KMS-11 (cell line): Measurements from ENCODE around the gene GLTPD2.

ENCODE experiments used
- H2AFZ ChIP-seq: fragments of 200-600 bp; sonication (generic); 2 replicates; pipeline ENCODE4 v1.6.1; 2016; ENCODE audit warnings: antibody characterized with exemption, mixed run types, low read depth
- H3K27ac ChIP-seq: fragments of 200-600 bp; sonication (generic); 2 replicates; pipeline ENCODE4 v1.6.1; 2016; ENCODE audit warnings: mild to moderate bottlenecking, mixed run types
- H3K27me3 ChIP-seq: fragments of 200-600 bp; sonication (generic); 2 replicates; pipeline ENCODE4 v1.6.1; 2017; ENCODE audit warnings: mild to moderate bottlenecking, low read depth, mixed run types, moderate library complexity; ENCODE audit not compliant: insufficient read depth
- H3K36me3 ChIP-seq: fragments of 200-600 bp; sonication (generic); 2 replicates; pipeline ENCODE4 v1.6.1; 2017; ENCODE audit warnings: mild to moderate bottlenecking, mixed run types; ENCODE audit not compliant: insufficient read depth
- H3K4me1 ChIP-seq: fragments of 200-600 bp; sonication (generic); 2 replicates; pipeline ENCODE4 v1.6.1; 2016; ENCODE audit warnings: mild to moderate bottlenecking, low read depth, mixed run types; ENCODE audit not compliant: poor library complexity, severe bottlenecking
- H3K4me2 ChIP-seq: fragments of 200-600 bp; sonication (generic); 2 replicates; pipeline ENCODE4 v1.7.0; 2016; ENCODE audit warnings: mild to moderate bottlenecking, mixed run types
- H3K4me3 ChIP-seq: fragments of 200-600 bp; sonication (generic); IDR thresholded peaks from 2 replicates; pipeline ENCODE4 v1.6.1; 2017; ENCODE audit warnings: low read depth, low read length, mixed read lengths; ENCODE audit not compliant: insufficient read depth
- H3K79me2 ChIP-seq: fragments of 200-600 bp; sonication (generic); 2 replicates; pipeline ENCODE4 v1.6.1; 2016; ENCODE audit warnings: low read depth, mixed run types; ENCODE audit not compliant: insufficient read depth
- H3K9ac ChIP-seq: fragments of 200-600 bp; sonication (generic); 2 replicates; pipeline ENCODE4 v1.6.1; 2016; ENCODE audit warnings: mild to moderate bottlenecking, mixed run types
- H4K20me1 ChIP-seq: fragments of 200-600 bp; sonication (generic); 2 replicates; pipeline ENCODE4 v1.6.1; 2016; ENCODE audit warnings: mild to moderate bottlenecking, mixed run types; ENCODE audit not compliant: insufficient read depth
- TF ChIP-seq, protein P1 (sequence below): fragments of 200-600 bp; sonication (generic); conservative IDR thresholded peaks from 2 replicates; pipeline ENCODE4 v1.6.1; 2017; ENCODE audit warnings: low read depth, mild to moderate bottlenecking, antibody characterized with exemption, low read length, moderate library complexity, mixed read lengths

The GLTPD2 gene

DNA sequence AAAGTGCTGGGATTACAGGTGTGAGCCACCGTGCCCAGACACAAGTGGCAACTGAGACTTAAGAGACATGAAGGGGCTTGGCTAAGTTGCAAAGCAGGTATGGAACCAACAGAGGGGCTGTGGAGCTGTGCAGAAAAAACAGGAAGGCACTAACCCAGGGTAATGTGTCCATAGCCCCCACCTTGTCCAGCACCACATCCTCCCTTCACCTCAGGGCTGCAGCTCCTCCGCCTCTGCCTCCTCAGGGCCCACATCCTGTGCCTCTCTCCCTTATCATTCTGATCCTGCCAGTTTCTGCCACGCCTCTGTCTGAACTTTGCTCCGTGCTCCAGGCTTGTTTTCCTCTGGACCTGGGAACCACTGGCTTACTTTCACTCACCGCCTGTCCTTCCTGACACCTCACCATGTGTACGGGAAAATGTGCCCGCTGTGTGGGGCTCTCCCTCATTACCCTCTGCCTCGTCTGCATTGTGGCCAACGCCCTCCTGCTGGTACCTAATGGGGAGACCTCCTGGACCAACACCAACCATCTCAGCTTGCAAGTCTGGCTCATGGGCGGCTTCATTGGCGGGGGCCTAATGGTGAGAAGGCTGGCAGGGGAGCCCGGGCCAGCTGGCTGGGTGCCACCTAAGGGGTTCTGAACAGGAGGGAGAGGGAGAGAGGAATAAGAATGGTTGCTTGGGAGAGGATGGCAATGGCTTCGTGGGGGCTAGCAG is 17.1 kb upstream of the GLTPD2 start, which contains the start of gene TM4SF5:
Gene TM4SF5, plus strand, starts transcription at position 368 of the 716 bp plus-strand sequence. Its CDS starts 37 bp downstream, at position 405.
- no peak within 1 kb of the TSS for H2AFZ ChIP-seq

DNA sequence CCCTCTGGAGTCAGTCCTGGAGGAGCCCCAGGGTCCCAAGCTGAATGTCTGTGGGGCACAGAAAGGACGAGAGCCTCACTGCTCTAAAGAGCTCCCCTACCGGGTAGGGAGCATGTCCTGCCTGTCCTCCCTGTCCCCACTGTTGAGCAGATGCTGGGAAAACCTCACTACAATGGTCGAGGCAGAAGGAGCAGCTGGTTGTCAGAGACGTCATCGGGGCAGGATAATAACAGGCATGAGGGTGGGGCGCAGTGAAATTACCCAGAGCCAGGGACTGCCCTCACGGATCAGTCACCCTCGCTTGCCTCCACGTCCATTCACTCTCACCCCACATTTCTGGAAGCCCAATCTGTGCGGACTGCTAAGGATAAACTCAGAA is 16.5 kb upstream of the GLTPD2 start:
- H3K79me2 ChIP-seq, result no peaks in the 10 kb centered on the region
- H4K20me1 ChIP-seq, result no peaks in the 10 kb centered on the region
- H3K4me3 ChIP-seq, result no peak overlapping the region
- H3K36me3 ChIP-seq, result no peaks in the 10 kb centered on the region
- H2AFZ ChIP-seq, result no peak overlapping the region
- no peak overlapping the region for H3K27ac ChIP-seq
- H3K4me2 ChIP-seq, result no peak overlapping the region
- no peak overlapping the region for H3K9ac ChIP-seq
- no peaks in the 10 kb centered on the region for H3K4me1 ChIP-seq
- no peaks in the 10 kb centered on the region for H3K27me3 ChIP-seq
- TF ChIP-seq, protein P1, sequence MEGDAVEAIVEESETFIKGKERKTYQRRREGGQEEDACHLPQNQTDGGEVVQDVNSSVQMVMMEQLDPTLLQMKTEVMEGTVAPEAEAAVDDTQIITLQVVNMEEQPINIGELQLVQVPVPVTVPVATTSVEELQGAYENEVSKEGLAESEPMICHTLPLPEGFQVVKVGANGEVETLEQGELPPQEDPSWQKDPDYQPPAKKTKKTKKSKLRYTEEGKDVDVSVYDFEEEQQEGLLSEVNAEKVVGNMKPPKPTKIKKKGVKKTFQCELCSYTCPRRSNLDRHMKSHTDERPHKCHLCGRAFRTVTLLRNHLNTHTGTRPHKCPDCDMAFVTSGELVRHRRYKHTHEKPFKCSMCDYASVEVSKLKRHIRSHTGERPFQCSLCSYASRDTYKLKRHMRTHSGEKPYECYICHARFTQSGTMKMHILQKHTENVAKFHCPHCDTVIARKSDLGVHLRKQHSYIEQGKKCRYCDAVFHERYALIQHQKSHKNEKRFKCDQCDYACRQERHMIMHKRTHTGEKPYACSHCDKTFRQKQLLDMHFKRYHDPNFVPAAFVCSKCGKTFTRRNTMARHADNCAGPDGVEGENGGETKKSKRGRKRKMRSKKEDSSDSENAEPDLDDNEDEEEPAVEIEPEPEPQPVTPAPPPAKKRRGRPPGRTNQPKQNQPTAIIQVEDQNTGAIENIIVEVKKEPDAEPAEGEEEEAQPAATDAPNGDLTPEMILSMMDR, result no peak

More for the DNA sequence above, 17.1 kb upstream of the GLTPD2 start, which contains the start of gene TM4SF5:
- Histone ChIP-seq H3K4me2 (no peak within 1 kb of the TSS), H4K20me1 (no peaks in the 10 kb centered on the region), H3K4me3 (no peak within 1 kb of the TSS), H3K36me3 (no peaks in the 10 kb centered on the region), H3K4me1 (no peaks in the 10 kb centered on the region), H3K27ac (no peak within 1 kb of the TSS), H3K79me2 (no peaks in the 10 kb centered on the region), H3K27me3 (no peaks in the 10 kb centered on the region), H3K9ac (no peak within 1 kb of the TSS)
- TF ChIP-seq, protein P1, result no peak

DNA sequence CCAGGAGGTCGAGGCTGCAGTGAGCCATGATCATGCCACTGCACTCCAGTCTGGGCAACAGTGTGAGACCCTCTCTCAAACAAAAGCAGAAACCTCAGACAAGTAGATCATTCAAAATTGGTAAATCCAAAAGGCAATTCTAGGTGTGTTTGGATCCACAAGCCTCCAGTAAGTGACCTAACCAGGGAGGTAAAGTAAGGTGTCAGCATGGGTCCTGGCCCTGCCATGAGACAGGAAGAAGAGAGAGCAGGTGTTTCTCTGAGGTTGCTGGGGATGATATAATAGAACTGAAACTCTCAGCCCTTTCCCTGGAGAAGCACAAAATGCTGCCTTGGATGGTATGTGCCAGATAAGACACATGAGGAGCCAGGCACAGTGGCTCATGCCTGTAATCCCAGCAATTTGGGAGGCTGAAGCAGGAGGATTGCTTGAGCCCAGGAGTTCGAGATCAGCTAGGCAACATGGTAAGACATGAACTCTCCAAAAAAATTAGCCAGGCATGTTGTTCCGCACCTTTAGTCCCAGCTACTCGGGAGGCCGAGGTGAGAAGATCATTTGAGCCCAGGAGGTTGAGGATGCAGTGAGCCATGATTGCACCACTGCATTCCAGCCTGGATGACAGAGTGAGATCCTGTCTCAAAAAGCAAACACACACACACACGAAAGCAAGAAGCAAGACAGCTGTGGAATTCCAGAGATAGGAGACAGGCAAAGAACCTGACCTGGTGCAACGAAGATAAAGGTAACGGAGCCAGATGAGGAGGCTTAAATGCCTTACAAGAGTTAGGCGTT is 10.6 kb upstream of the GLTPD2 start:
- Histone ChIP-seq H3K4me2 (no peak overlapping the region), H3K9ac (no peak overlapping the region), H4K20me1 (no peaks in the 10 kb centered on the region), H3K27ac (no peak overlapping the region), H3K36me3 (no peaks in the 10 kb centered on the region), H3K27me3 (no peaks in the 10 kb centered on the region), H2AFZ (no peak overlapping the region), H3K4me1 (no peaks in the 10 kb centered on the region), H3K79me2 (no peaks in the 10 kb centered on the region), H3K4me3 (no peak overlapping the region)
- TF ChIP-seq, protein P1, result no peak

DNA sequence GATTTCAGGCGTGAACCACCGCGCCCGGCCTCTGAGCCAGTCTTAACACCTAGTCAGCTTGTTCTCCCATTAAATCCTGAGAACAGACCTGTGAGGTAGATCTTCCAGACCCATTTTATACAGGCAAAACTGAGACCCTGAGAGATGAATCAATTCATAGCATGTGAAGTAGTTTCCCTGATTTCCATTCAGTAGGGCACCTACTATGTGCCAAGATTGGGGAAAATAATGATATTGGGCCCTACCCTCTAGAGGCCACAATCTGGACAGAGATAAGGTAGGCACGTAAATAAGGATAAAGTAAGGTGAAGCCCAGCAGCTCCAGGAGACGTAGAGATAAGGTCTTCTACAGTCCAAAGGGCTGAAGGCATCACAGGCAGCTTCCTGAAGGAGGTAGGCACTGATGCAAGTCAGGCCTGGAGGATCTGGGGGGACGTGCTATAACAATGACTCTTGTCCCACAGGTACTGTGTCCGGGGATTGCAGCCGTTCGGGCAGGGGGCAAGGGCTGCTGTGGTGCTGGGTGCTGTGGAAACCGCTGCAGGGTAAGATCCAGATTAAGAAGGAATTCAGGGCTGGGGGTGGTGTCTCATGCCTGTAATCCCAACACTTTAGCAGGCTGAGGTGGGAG is 8.3 kb upstream of the GLTPD2 start:
- Histone ChIP-seq H3K27ac (no peak overlapping the region), H3K36me3 (no peaks in the 10 kb centered on the region), H3K27me3 (no peaks in the 10 kb centered on the region), H3K9ac (no peak overlapping the region), H2AFZ (no peak overlapping the region), H3K4me1 (no peaks in the 10 kb centered on the region), H4K20me1 (no peaks in the 10 kb centered on the region), H3K79me2 (no peaks in the 10 kb centered on the region), H3K4me2 (no peak overlapping the region), H3K4me3 (no peak overlapping the region)
- TF ChIP-seq, protein P1, result no peak
